ENCODE measurements around the gene CDKN1B. TPM values are rescaled to one million over a fixed set of nuclear protein-coding genes. Genes with fewer than 3 reads are reported as not detected.

Gene CDKN1B
- total RNA-seq (10 to 100 TPM; 37.9 to 97.8 (median 64.4) TPM), polyA plus RNA-seq (10 to 100 TPM; 18.2 to 80.3 (median 25.3) TPM)
- long read RNA-seq, donor 1, transcript CDKN1B-201 (3 exons, 2,657 nt) = major isoform, 25 of 45 reads
- long read RNA-seq, donor 1, partial matches to known transcripts = 20 of 45 reads
- long read RNA-seq, donor 1, other reads (novel, unspliced or antisense) = 0 of 45 reads
- long read RNA-seq, donor 2, transcript CDKN1B-201 (3 exons, 2,657 nt) = major isoform, 21 of 21 reads
- long read RNA-seq, donor 2, partial matches to known transcripts = 0 of 21 reads
- long read RNA-seq, donor 2, other reads (novel, unspliced or antisense) = 0 of 21 reads
- long read RNA-seq, donor 3, transcript CDKN1B-201 (3 exons, 2,657 nt) = major isoform, 13 of 13 reads
- long read RNA-seq, donor 3, partial matches to known transcripts = 0 of 13 reads
- long read RNA-seq, donor 3, other reads (novel, unspliced or antisense) = 0 of 13 reads
- long read RNA-seq, donor 4, partial matches to known transcripts = 0 of 3 reads
- long read RNA-seq, donor 4, other reads (novel, unspliced or antisense) = 1 of 3 reads
- long read RNA-seq, donor 5, transcript CDKN1B-201 (3 exons, 2,657 nt) = major isoform, 6 of 12 reads
- long read RNA-seq, donor 5, partial matches to known transcripts = 2 of 12 reads
- long read RNA-seq, donor 5, other reads (novel, unspliced or antisense) = 4 of 12 reads
- long read RNA-seq, donor 6, transcript CDKN1B-201 (3 exons, 2,657 nt) = major isoform, 6 of 13 reads
- long read RNA-seq, donor 6, partial matches to known transcripts = 2 of 13 reads
- long read RNA-seq, donor 6, other reads (novel, unspliced or antisense) = 5 of 13 reads
- long read RNA-seq, donor 7, transcript CDKN1B-201 (3 exons, 2,657 nt) = major isoform, 5 of 5 reads
- long read RNA-seq, donor 7, partial matches to known transcripts = 0 of 5 reads
- long read RNA-seq, donor 7, other reads (novel, unspliced or antisense) = 0 of 5 reads
- long read RNA-seq, donor 8, transcript CDKN1B-201 (3 exons, 2,657 nt) = major isoform, 28 of 35 reads
- long read RNA-seq, donor 8, partial matches to known transcripts = 7 of 35 reads
- long read RNA-seq, donor 8, other reads (novel, unspliced or antisense) = 0 of 35 reads
- long read RNA-seq, donor 9, transcript CDKN1B-201 (3 exons, 2,657 nt) = major isoform, 23 of 23 reads
- long read RNA-seq, donor 9, partial matches to known transcripts = 0 of 23 reads
- long read RNA-seq, donor 9, other reads (novel, unspliced or antisense) = 0 of 23 reads
- long read RNA-seq, donor 10, partial matches to known transcripts = 0 of 3 reads
- long read RNA-seq, donor 10, other reads (novel, unspliced or antisense) = 0 of 3 reads

DNA sequence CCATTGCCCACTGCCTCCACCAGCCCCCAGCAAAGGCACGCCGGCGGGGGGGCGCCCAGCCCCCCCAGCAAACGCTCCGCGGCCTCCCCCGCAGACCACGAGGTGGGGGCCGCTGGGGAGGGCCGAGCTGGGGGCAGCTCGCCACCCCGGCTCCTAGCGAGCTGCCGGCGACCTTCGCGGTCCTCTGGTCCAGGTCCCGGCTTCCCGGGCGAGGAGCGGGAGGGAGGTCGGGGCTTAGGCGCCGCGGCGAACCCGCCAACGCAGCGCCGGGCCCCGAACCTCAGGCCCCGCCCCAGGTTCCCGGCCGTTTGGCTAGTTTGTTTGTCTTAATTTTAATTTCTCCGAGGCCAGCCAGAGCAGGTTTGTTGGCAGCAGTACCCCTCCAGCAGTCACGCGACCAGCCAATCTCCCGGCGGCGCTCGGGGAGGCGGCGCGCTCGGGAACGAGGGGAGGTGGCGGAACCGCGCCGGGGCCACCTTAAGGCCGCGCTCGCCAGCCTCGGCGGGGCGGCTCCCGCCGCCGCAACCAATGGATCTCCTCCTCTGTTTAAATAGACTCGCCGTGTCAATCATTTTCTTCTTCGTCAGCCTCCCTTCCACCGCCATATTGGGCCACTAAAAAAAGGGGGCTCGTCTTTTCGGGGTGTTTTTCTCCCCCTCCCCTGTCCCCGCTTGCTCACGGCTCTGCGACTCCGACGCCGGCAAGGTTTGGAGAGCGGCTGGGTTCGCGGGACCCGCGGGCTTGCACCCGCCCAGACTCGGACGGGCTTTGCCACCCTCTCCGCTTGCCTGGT, at the start of gene CDKN1B:
TSS of gene CDKN1B (plus strand) at position 576 of the 793 bp plus-strand sequence. CDS start 472 bp downstream, outside the sequence.
- peak within 1 kb of the TSS; percentile 88 to 99 (median 92) for H3K4me3 ChIP-seq
- intact Hi-C loops (cut with DNase I) = no loop called here
- H3K27me3 ChIP-seq = no peaks in the 10 kb centered on the region
- TF ChIP-seq POLR2A (IDR thresholded peaks at IDR 0.05) = peak; percentile 55 to 90
- TF ChIP-seq, protein P1, sequence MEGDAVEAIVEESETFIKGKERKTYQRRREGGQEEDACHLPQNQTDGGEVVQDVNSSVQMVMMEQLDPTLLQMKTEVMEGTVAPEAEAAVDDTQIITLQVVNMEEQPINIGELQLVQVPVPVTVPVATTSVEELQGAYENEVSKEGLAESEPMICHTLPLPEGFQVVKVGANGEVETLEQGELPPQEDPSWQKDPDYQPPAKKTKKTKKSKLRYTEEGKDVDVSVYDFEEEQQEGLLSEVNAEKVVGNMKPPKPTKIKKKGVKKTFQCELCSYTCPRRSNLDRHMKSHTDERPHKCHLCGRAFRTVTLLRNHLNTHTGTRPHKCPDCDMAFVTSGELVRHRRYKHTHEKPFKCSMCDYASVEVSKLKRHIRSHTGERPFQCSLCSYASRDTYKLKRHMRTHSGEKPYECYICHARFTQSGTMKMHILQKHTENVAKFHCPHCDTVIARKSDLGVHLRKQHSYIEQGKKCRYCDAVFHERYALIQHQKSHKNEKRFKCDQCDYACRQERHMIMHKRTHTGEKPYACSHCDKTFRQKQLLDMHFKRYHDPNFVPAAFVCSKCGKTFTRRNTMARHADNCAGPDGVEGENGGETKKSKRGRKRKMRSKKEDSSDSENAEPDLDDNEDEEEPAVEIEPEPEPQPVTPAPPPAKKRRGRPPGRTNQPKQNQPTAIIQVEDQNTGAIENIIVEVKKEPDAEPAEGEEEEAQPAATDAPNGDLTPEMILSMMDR (IDR thresholded peaks at IDR 0.05) = no peak
- peaks cover 0 to 24% of the 10 kb centered on the region in 2 donors for H3K36me3 ChIP-seq (replicated peaks in 1 of 2)
- peak within 1 kb of the TSS; percentile 94 to 100 (median 97) for H3K27ac ChIP-seq
- DNase-seq = peak; percentile 92 to 96 (median 93)
- peaks cover 26 to 49% of the 10 kb centered on the region in 2 donors for H3K4me1 ChIP-seq (replicated peaks in 1 of 2)
- 0 to 3% (median 1%) methylated on average over 43 to 81 of the region's 81 CpGs for WGBS, 4 donors
- H3K9me3 ChIP-seq (replicated peaks in 1 of 3) = no peaks in the 10 kb centered on the region

DNA sequence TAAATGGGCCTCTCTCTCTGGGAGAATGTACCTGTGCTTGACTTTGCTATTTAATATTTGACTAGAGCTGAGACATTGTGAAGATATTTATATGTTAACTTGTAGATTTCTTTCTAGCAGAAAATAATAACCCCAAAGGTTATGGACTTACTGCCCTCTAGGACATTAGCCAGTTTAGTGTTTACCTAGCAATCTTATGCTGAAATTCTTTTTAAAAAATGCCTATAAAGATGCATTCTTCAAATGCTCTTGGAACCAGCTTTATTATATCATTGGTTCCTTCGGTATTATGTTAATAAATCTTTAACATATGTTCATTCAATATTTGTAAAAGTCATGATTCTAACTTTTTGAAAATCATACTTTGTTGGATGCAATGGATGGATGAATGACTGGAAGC, 49.2 kb upstream of the CDKN1B start:
- intact Hi-C loops (cut with DNase I) = no loop called here
- Histone ChIP-seq H3K27ac (no peak overlapping the region), H3K9me3 (replicated peaks in 1 of 3) (no peaks in the 10 kb centered on the region), H3K36me3 (replicated peaks in 1 of 2) (no peaks in the 10 kb centered on the region), H3K27me3 (no peaks in the 10 kb centered on the region), H3K4me3 (no peak overlapping the region), H3K4me1 (replicated peaks in 1 of 2) (no peaks in the 10 kb centered on the region)
- no peak for DNase-seq
- TF ChIP-seq, protein P1 (IDR thresholded peaks at IDR 0.05) = no peak
- TF ChIP-seq POLR2A (IDR thresholded peaks at IDR 0.05) = no peak
- WGBS, 4 donors = 81 to 89% (median 86%) methylated on average over 1 of the region's 1 CpG

DNA sequence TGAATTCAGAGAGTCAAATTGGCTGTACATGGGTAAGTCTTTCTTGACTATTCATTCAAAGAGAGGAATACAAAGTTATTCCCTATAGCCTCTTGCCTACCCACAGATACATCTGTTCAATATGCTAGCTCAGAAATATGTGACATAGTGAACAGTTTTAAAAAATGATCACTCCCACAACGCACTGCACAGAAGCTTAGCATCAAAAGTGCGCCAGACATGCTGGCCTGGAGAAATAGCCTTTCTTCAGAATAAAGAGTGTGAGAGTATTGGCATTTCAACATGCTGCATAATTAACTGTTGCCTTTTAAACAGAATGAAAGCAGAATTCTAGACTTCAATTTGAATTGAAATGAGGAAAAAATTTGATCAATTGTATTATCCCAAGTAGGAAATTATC, 48.1 kb upstream of the CDKN1B start:
- Histone ChIP-seq H3K36me3 (replicated peaks in 1 of 2) (no peaks in the 10 kb centered on the region), H3K27me3 (no peaks in the 10 kb centered on the region), H3K4me3 (no peak overlapping the region), H3K9me3 (replicated peaks in 1 of 3) (no peaks in the 10 kb centered on the region), H3K27ac (no peak overlapping the region), H3K4me1 (replicated peaks in 1 of 2) (no peaks in the 10 kb centered on the region)
- DNase-seq = no peak
- 90 to 98% (median 97%) methylated on average over 2 of the region's 2 CpGs for WGBS, 4 donors
- intact Hi-C loops (cut with DNase I) = no loop called here
- TF ChIP-seq, protein P1 (IDR thresholded peaks at IDR 0.05) = no peak
- TF ChIP-seq POLR2A (IDR thresholded peaks at IDR 0.05) = no peak

All from adrenal gland (tissue), 19 donors.